Activated naive CD8-positive, alpha-beta T cell treated with anti-CD3 and anti-CD28 coated beads, Interleukin-2, amount 10 ng/mL, durations not matched to agents 7 days and 5 days (primary cell): Measurements from ENCODE around the gene PPP2R5C. TPM values are rescaled to one million over a fixed set of nuclear protein-coding genes. Genes with fewer than 3 reads are reported as not detected.
A peak's percentile ranks its signal among the peaks of the same experiment; 100 is the strongest.

ENCODE experiments used
- ATAC-seq: fragments of 150-1000 bp; cut with Tn5 transposase; one replicate; pipeline ENCODE4 v1.10.0; 2021; ENCODE audit warnings: low read depth, moderate library complexity
- POLR2A ChIA-PET: fragments of 350-600 bp; sonication (Branson Sonifier 250); formaldehyde crosslinking; loops from one replicate; lab custom pipeline; 2021; ENCODE audit warnings: antibody characterized with exemption; lab: Charles Lee
- DNase-seq: peaks from one replicate; pipeline ENCODE4 v3.0.0; 2021
- H3K27ac Mint-ChIP-seq: one replicate; pipeline ENCODE4 v1.8.0; 2022; ENCODE audit warnings: mild to moderate bottlenecking, mixed read lengths
- H3K27me3 Mint-ChIP-seq: one replicate; pipeline ENCODE4 v1.8.0; 2022; ENCODE audit warnings: mild to moderate bottlenecking, moderate library complexity, mixed read lengths
- H3K36me3 Mint-ChIP-seq: one replicate; pipeline ENCODE4 v1.8.0; 2021; ENCODE audit warnings: mild to moderate bottlenecking, mixed read lengths
- H3K4me1 Mint-ChIP-seq: one replicate; pipeline ENCODE4 v1.8.0; 2021; ENCODE audit warnings: mixed read lengths
- H3K4me3 Mint-ChIP-seq: one replicate; pipeline ENCODE4 v1.8.0; 2022; ENCODE audit warnings: mild to moderate bottlenecking, moderate library complexity, mixed read lengths
- H3K9me3 Mint-ChIP-seq: one replicate; pipeline ENCODE4 v1.8.0; 2021; ENCODE audit warnings: mixed read lengths
- total RNA-seq, 2 experiments: library from RNA; stranded (reverse); gene quantifications; one replicate each; pipeline ENCODE4 v1.2.3, GENCODE V29; 2021

The PPP2R5C gene
- total RNA-seq, 2 experiments from 2014 or later = 369 to 382 TPM

DNA sequence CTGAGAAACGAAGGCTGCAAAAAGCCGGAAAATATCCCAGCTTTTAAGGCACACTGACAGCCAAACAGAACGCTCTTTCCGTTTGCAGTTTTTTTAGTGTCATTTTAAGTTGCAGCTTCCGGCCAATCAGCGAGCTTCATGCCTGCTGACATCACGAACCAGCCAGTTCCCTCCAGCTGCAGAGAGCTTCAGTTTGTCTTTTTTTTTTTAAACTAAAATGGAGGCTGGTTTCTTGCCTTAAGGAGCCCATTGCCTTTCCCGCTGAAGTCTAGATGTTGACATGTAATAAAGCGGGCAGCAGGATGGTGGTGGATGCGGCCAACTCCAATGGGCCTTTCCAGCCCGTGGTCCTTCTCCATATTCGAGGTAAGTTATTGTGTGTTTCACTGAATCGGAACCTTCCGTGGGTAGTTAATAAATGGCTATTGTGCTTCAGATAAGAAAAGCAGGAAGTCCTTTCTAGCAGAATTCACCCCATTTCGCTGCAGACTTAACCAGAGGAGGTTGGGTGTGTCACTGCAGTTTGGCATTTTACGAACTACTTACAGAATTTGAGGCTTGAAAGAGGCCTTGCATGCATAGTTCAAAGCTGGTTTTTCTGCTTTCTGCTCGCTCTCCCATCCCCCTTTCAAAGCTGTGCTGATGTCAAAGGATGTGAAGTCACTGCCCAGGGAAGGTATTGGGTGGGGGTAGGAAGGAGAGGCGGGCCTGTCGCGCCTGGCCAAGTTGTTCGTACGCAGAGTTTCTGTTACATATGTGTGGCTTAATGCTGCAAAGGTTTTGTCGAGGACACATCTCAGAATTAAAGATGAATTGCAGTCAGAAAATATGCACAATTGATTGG is 48.4 kb downstream of the PPP2R5C start:
- peaks cover 22% of the 10 kb centered on the region for H3K36me3 Mint-ChIP-seq
- no peaks in the 10 kb centered on the region for H3K9me3 Mint-ChIP-seq
- H3K27ac Mint-ChIP-seq = peak overlapping the region; percentile 95
- no peaks in the 10 kb centered on the region for H3K27me3 Mint-ChIP-seq
- peaks cover 36% of the 10 kb centered on the region for H3K4me1 Mint-ChIP-seq
- POLR2A ChIA-PET = interaction anchor here (0.6 to 8.7 kb wide), 26 partner anchors 10 to 1172 kb away, joined by 3 to 231 read pairs (median 6); partner anchors contain the start of genes HSP90AA1 and PPP2R5C
- DNase-seq (peak; percentile 77), ATAC-seq (peak; percentile 90)
- peak overlapping the region; percentile 86 for H3K4me3 Mint-ChIP-seq

GRCh38 chr14:101810897-101811621 is 49.5 kb downstream of the PPP2R5C start:
- H3K9me3 Mint-ChIP-seq = no peaks in the 10 kb centered on the region
- DNase-seq (no peak), ATAC-seq (no peak)
- H3K36me3 Mint-ChIP-seq = peaks cover 21% of the 10 kb centered on the region
- H3K4me1 Mint-ChIP-seq = peaks cover 48% of the 10 kb centered on the region
- H3K27me3 Mint-ChIP-seq = no peaks in the 10 kb centered on the region
- peak overlapping the region; percentile 95 for H3K27ac Mint-ChIP-seq
- POLR2A ChIA-PET = interaction anchor here (0.7 to 8.7 kb wide), 10 partner anchors 9 to 137 kb away, joined by 3 to 231 read pairs (median 13); partner anchors contain the start of gene PPP2R5C
- peak overlapping the region; percentile 86 for H3K4me3 Mint-ChIP-seq

GRCh38 chr14:101812071-101812470 is 50.6 kb downstream of the PPP2R5C start:
- POLR2A ChIA-PET = interaction anchor here (5.3 to 8.7 kb wide), 2 partner anchors 8 to 13 kb away, joined by 153 to 231 read pairs; no protein-coding TSS in a partner anchor
- no peak for DNase-seq
- Mint-ChIP-seq H3K27me3 (no peaks in the 10 kb centered on the region), H3K4me1 (peaks cover 55% of the 10 kb centered on the region), H3K4me3 (peak overlapping the region; percentile 86), H3K36me3 (peaks cover 25% of the 10 kb centered on the region), H3K9me3 (no peaks in the 10 kb centered on the region), H3K27ac (peak overlapping the region; percentile 76)
- ATAC-seq = no peak

DNA sequence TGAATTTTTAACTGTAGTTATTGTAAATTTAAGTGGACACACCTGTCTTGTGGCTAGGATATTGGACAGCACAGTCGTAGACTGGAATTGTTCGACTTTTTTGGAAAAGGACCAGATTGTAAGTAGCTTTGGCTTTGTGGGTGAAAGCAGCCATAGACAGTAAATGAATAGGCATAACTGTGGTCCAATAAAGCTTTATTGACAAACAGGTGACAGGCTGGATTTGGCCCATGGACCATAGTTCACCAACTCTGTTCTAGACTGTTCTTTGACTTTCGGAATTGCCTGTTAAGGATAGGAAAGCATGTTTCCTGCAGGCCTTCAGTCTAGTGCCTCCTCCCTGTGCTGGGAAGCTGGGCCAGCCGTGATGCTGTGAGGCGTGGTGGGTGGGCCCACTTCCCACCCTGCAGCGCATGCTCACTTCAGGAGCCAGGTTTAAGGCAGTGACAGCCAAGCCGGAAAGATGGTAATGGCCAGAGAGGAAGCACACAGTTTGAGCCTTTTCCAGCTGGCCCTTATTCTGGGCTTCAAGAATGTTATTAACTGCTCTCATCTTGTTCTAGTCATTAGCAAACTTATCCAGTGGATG is 51.8 kb downstream of the PPP2R5C start:
- Mint-ChIP-seq H3K27ac (peak overlapping the region; percentile 81), H3K27me3 (no peaks in the 10 kb centered on the region), H3K4me1 (peaks cover 64% of the 10 kb centered on the region), H3K9me3 (no peaks in the 10 kb centered on the region), H3K4me3 (peak overlapping the region; percentile 86), H3K36me3 (peaks cover 25% of the 10 kb centered on the region)
- DNase-seq (no peak), ATAC-seq (no peak)
- POLR2A ChIA-PET = interaction anchor here (5.3 to 8.7 kb wide), 2 partner anchors 6 to 12 kb away, joined by 153 to 231 read pairs; no protein-coding TSS in a partner anchor

- Mint-ChIP-seq H3K4me3 (peak overlapping the region; percentile 86), H3K27me3 (no peaks in the 10 kb centered on the region), H3K27ac (peak overlapping the region; percentile 81), H3K9me3 (no peaks in the 10 kb centered on the region), H3K36me3 (peaks cover 26% of the 10 kb centered on the region), H3K4me1 (peaks cover 67% of the 10 kb centered on the region)
- ATAC-seq (no peak), DNase-seq (no peak)
- POLR2A ChIA-PET = interaction anchor here (8.7 kb wide), 1 partner anchor 11 kb away, joined by 231 read pairs; no protein-coding TSS in a partner anchor
These were observed 52.3 kb downstream of the PPP2R5C start for GRCh38 chr14:101813833-101814232.

- Mint-ChIP-seq H3K27me3 (no peaks in the 10 kb centered on the region), H3K36me3 (peaks cover 33% of the 10 kb centered on the region), H3K4me1 (peaks cover 71% of the 10 kb centered on the region), H3K27ac (peak overlapping the region; percentile 81), H3K9me3 (no peaks in the 10 kb centered on the region), H3K4me3 (peak overlapping the region; percentile 86)
- ATAC-seq (no peak), DNase-seq (no peak)
- POLR2A ChIA-PET = interaction anchor here (1.0 to 8.7 kb wide), 3 partner anchors 10 to 325 kb away, joined by 3 to 231 read pairs (median 3); partner anchors contain the start of gene WDR20
These were observed 53.4 kb downstream of the PPP2R5C start for GRCh38 chr14:101814934-101815333.

DNA sequence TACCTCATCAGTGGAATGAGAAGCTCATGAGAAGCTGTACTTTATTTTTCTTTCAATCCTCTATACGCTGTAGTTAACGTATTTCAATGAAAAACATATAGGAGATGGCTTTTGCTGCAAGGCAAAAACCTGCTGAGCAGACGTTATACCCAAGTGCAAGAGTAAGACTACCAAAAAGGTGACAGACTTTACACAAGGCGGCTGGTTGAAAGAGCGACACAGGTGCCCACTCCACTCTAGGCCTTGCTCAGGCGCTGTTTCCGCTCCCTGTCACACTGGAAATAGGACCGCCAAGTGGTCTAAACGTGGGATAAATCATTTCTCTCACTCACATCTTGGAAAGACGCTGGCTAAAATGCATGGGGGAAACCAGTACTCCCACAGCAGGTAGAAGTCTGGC is 54.5 kb downstream of the PPP2R5C start:
- Mint-ChIP-seq H3K4me3 (peak overlapping the region; percentile 86), H3K27ac (peak overlapping the region; percentile 81), H3K36me3 (peaks cover 30% of the 10 kb centered on the region), H3K27me3 (no peaks in the 10 kb centered on the region), H3K4me1 (peaks cover 73% of the 10 kb centered on the region), H3K9me3 (no peaks in the 10 kb centered on the region)
- no peak for ATAC-seq
- no peak for DNase-seq
- POLR2A ChIA-PET = interaction anchor here (0.6 to 8.7 kb wide), 3 partner anchors 9 to 272 kb away, joined by 3 to 231 read pairs (median 8); no protein-coding TSS in a partner anchor

GRCh38 chr14:101817501-101818001 is 56.0 kb downstream of the PPP2R5C start:
- no peaks in the 10 kb centered on the region for H3K27me3 Mint-ChIP-seq
- DNase-seq (no peak), ATAC-seq (peak; percentile 23)
- H3K36me3 Mint-ChIP-seq = peaks cover 28% of the 10 kb centered on the region
- peaks cover 77% of the 10 kb centered on the region for H3K4me1 Mint-ChIP-seq
- POLR2A ChIA-PET = interaction anchor here (1.1 to 5.7 kb wide), 4 partner anchors 7 to 47 kb away, joined by 3 to 153 read pairs (median 4); no protein-coding TSS in a partner anchor
- H3K4me3 Mint-ChIP-seq = peak overlapping the region; percentile 72
- peak overlapping the region; percentile 93 for H3K27ac Mint-ChIP-seq
- no peaks in the 10 kb centered on the region for H3K9me3 Mint-ChIP-seq

DNA sequence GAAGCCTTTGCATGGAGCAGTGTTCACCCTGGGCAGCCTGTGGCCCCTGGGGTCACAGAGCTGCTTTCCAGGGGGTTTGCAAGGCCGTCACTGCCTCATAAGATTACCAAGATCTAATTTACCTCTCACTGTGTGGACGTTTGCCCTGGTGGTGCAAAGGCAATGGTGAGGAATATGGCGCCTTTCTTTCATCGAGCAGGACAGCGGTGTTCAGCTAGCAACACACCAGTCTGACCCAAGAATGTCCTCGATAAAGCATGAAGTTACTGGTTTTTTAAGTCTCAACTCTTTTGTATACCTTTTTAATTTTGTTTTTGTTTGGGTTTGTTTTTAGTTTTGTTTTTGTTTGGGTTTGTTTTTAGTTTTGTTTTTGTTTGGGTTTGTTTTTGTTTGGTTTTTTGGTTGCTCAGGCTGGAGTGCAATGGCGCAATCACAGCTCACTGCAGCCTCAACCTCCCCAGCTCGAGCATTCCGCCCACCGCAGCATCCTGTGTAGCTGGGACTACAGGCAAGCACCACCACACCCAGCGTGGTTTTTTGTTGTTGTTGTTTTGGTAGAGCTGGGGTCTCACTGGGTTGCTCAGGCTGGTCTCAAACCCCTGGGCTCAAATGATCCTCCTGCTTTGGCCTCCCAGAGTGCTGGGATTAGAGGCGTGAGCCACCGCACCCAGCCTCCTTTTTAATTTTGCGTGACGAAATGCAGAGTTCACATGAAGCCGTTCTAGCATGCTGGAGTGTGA is 57.9 kb downstream of the PPP2R5C start:
- no peaks in the 10 kb centered on the region for H3K9me3 Mint-ChIP-seq
- peak overlapping the region; percentile 72 for H3K4me3 Mint-ChIP-seq
- DNase-seq (peak; percentile 77), ATAC-seq (peak; percentile 18)
- peak overlapping the region; percentile 93 for H3K27ac Mint-ChIP-seq
- H3K36me3 Mint-ChIP-seq = peaks cover 24% of the 10 kb centered on the region
- POLR2A ChIA-PET = interaction anchor here (1.1 to 5.7 kb wide), 6 partner anchors 9 to 146 kb away, joined by 3 to 153 read pairs (median 3); partner anchors contain the start of gene DYNC1H1
- H3K4me1 Mint-ChIP-seq = peaks cover 78% of the 10 kb centered on the region
- no peaks in the 10 kb centered on the region for H3K27me3 Mint-ChIP-seq

DNA sequence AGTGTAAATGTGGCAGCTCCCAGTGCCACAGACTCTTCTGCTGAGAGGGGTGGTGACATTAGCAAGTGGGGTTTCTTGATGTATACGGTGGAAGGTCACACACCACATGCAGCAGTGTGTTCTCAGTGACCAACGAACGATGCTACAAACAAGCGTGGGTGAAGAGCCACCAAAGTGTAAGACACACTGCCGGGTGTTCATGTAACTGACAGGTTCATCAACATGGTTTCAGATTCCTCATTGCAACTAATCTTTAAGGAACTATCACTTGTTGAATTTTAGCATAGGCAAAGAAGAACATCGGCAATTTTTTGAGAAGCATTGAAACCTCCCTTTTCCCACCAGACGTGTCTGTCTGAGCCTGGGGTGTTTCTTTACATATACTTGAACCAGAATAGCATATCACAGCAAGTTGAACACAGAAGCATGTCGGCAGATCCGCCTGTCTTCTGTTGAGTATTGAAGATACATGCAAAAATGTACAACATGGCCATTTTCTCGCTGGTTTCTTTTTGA is 58.8 kb downstream of the PPP2R5C start:
- DNase-seq = no peak
- ATAC-seq = peak; percentile 9
- Mint-ChIP-seq H3K4me3 (peak overlapping the region; percentile 72), H3K27me3 (no peaks in the 10 kb centered on the region), H3K4me1 (peaks cover 77% of the 10 kb centered on the region), H3K27ac (peak overlapping the region; percentile 93), H3K36me3 (peaks cover 27% of the 10 kb centered on the region), H3K9me3 (no peaks in the 10 kb centered on the region)
- POLR2A ChIA-PET = interaction anchor here (1.3 to 5.7 kb wide), 5 partner anchors 10 to 145 kb away, joined by 3 to 153 read pairs (median 3); partner anchors contain the start of gene DYNC1H1

GRCh38 chr14:101821528-101821927 is 60.0 kb downstream of the PPP2R5C start:
- Mint-ChIP-seq H3K4me1 (peaks cover 77% of the 10 kb centered on the region), H3K36me3 (peaks cover 35% of the 10 kb centered on the region), H3K27ac (peak overlapping the region; percentile 99), H3K9me3 (no peaks in the 10 kb centered on the region), H3K4me3 (peak overlapping the region; percentile 86), H3K27me3 (no peaks in the 10 kb centered on the region)
- ATAC-seq (peak; percentile 18), DNase-seq (no peak)
- POLR2A ChIA-PET = interaction anchor here (0.6 to 5.7 kb wide), 2 partner anchors 11 to 61 kb away, joined by 3 to 153 read pairs; no protein-coding TSS in a partner anchor
